Thoracic aorta (tissue), 2 donors: ENCODE data around the gene PTPRM. TPM values are rescaled to one million over a fixed set of nuclear protein-coding genes. Genes with fewer than 3 reads are reported as not detected.

Experiments used
- ATAC-seq: fragments of 150-250 bp; one replicate; pipeline ENCODE4 v1.8.0; 2017; ENCODE audit warnings: low read depth; ENCODE audit not compliant: insufficient number of reproducible peaks, low FRiP score
- DNase-seq: peaks from one replicate; pipeline ENCODE4 v3.0.0-alpha.2; 2020; ENCODE audit warnings: low spot score
- H3K27ac ChIP-seq, 2 donors: fragments of 200-600 bp; sonication (generic); 1 replicate in 1 of 2; 2 replicates in 1 of 2; pipeline ENCODE4 v1.5.1; 2016; ENCODE audit warnings: mild to moderate bottlenecking in 2 of 2, moderate library complexity in 2 of 2
- H3K27me3 ChIP-seq: fragments of 200-600 bp; sonication (generic); replicated peaks from 2 replicates; pipeline ENCODE4 v1.6.0; 2016; ENCODE audit warnings: mild to moderate bottlenecking; ENCODE audit not compliant: insufficient read depth
- H3K36me3 ChIP-seq: fragments of 200-600 bp; sonication (generic); one replicate; pipeline ENCODE4 v1.5.1; 2016
- H3K4me1 ChIP-seq, 2 donors: fragments of 200-600 bp; sonication (generic); 1 replicate in 1 of 2; 2 replicates in 1 of 2; pipeline versions ENCODE4 v1.5.1 to v1.6.0; 2016; ENCODE audit warnings: low read depth in 2 of 2, mild to moderate bottlenecking in 1 of 2; ENCODE audit not compliant: control insufficient read depth in 1 of 2
- H3K4me3 ChIP-seq: fragments of 200-600 bp; sonication (generic); 2 replicates; pipeline ENCODE4 v1.5.1; 2016; ENCODE audit warnings: mild to moderate bottlenecking
- H3K9me3 ChIP-seq: fragments of 200-600 bp; sonication (generic); 2 replicates; pipeline ENCODE4 v1.5.1; 2016
- CTCF ChIP-seq: fragments of 200-600 bp; sonication (generic); IDR thresholded peaks from one replicate; pipeline ENCODE4 v1.5.1; 2019; ENCODE audit warnings: antibody characterized with exemption
- total RNA-seq, 2 donors: library from RNA; depleted of rRNA; stranded (reverse); fragments of >200 nt; gene quantifications; one replicate each; pipeline versions ENCODE4 v1.1.0 to v1.2.3, GENCODE V29; 2016

PTPRM gene
- total RNA-seq, 2 donors from 2014 or later: 90.3 to 102 TPM

GRCh38 chr18:8238507-8238906, 671.4 kb downstream of the PTPRM start:
- Histone ChIP-seq H3K36me3 (no peaks in the 10 kb centered on the region), H3K4me1 (peaks cover 0 to 6% of the 10 kb centered on the region in 2 donors), H3K27me3 (no peaks in the 10 kb centered on the region), H3K4me3 (no peak overlapping the region), H3K27ac (no peak overlapping the region), H3K9me3 (no peaks in the 10 kb centered on the region)
- ATAC-seq (no peak), DNase-seq (no peak)
- no peak for TF ChIP-seq CTCF

- H3K4me3 ChIP-seq: no peak overlapping the region
- ATAC-seq (no peak), DNase-seq (no peak)
- H3K27me3 ChIP-seq: no peaks in the 10 kb centered on the region
- no peak overlapping the region for H3K27ac ChIP-seq
- no peaks in the 10 kb centered on the region for H3K9me3 ChIP-seq
- H3K4me1 ChIP-seq: peaks cover 0 to 6% of the 10 kb centered on the region in 2 donors
- no peak for TF ChIP-seq CTCF
- H3K36me3 ChIP-seq: no peaks in the 10 kb centered on the region
Observed at GRCh38 chr18:8241731-8242130, 674.6 kb downstream of the PTPRM start.

- no peaks in the 10 kb centered on the region for H3K9me3 ChIP-seq
- H3K4me3 ChIP-seq: no peak overlapping the region
- DNase-seq (no peak), ATAC-seq (no peak)
- no peak for TF ChIP-seq CTCF
- peaks cover 0 to 6% of the 10 kb centered on the region in 2 donors for H3K4me1 ChIP-seq
- H3K27ac ChIP-seq: no peak overlapping the region
- H3K36me3 ChIP-seq: no peaks in the 10 kb centered on the region
- no peaks in the 10 kb centered on the region for H3K27me3 ChIP-seq
Observed at GRCh38 chr18:8242151-8242696, 675.1 kb downstream of the PTPRM start.

- Histone ChIP-seq H3K9me3 (no peaks in the 10 kb centered on the region), H3K4me3 (no peak overlapping the region), H3K36me3 (no peaks in the 10 kb centered on the region), H3K27ac (no peak overlapping the region), H3K4me1 (no peaks in the 10 kb centered on the region), H3K27me3 (no peaks in the 10 kb centered on the region)
- DNase-seq: no peak
- no peak for ATAC-seq
- no peak for TF ChIP-seq CTCF
Observed at GRCh38 chr18:8247700-8248099, 680.6 kb downstream of the PTPRM start.

- no peaks in the 10 kb centered on the region for H3K27me3 ChIP-seq
- no peaks in the 10 kb centered on the region for H3K4me1 ChIP-seq
- no peaks in the 10 kb centered on the region for H3K9me3 ChIP-seq
- no peak overlapping the region for H3K4me3 ChIP-seq
- H3K27ac ChIP-seq: no peak overlapping the region
- H3K36me3 ChIP-seq: no peaks in the 10 kb centered on the region
- no peak for ATAC-seq
- no peak for DNase-seq
- no peak for TF ChIP-seq CTCF
Observed at GRCh38 chr18:8248576-8248975, 681.5 kb downstream of the PTPRM start.
